Endothelial cell (in vitro differentiated cells): ENCODE measurements around the gene PSMG3. TPM values are rescaled to one million over a fixed set of nuclear protein-coding genes. Genes with fewer than 3 reads are reported as not detected.

Experiments used
- DNase-seq: peaks from one replicate; pipeline ENCODE4 v3.0.0; 2021; ENCODE audit warnings: low spot score
- H3K27ac Mint-ChIP-seq: one replicate; pipeline ENCODE4 v1.8.0; 2021; ENCODE audit warnings: mixed read lengths, inconsistent platforms; ENCODE audit not compliant: unreplicated experiment
- H3K27me3 Mint-ChIP-seq: one replicate; pipeline ENCODE4 v1.8.0; 2021; ENCODE audit warnings: mild to moderate bottlenecking, moderate library complexity, mixed read lengths, inconsistent platforms; ENCODE audit not compliant: unreplicated experiment
- H3K36me3 Mint-ChIP-seq: one replicate; pipeline ENCODE4 v1.8.0; 2021; ENCODE audit warnings: mild to moderate bottlenecking, low read depth, mixed read lengths, inconsistent platforms; ENCODE audit not compliant: unreplicated experiment
- H3K4me1 Mint-ChIP-seq: one replicate; pipeline ENCODE4 v1.8.0; 2021; ENCODE audit warnings: mild to moderate bottlenecking, mixed read lengths, inconsistent platforms; ENCODE audit not compliant: unreplicated experiment
- H3K4me3 Mint-ChIP-seq: one replicate; pipeline ENCODE4 v1.8.0; 2021; ENCODE audit warnings: mild to moderate bottlenecking, mixed read lengths, inconsistent platforms; ENCODE audit not compliant: unreplicated experiment
- H3K9me3 Mint-ChIP-seq: one replicate; pipeline ENCODE4 v1.8.0; 2021; ENCODE audit warnings: mixed read lengths, inconsistent platforms; ENCODE audit not compliant: unreplicated experiment
- total RNA-seq: library from RNA; stranded (reverse); fragmentation: NEBNext Ultra II Directional; extraction: Animal tissue kit (Norgen Biotek cat#: 25700); gene quantifications from one replicate; pipeline ENCODE4 v1.2.1, GENCODE V29; 2021; ENCODE audit not compliant: unreplicated experiment
- TF ChIP-seq, protein P1 (sequence below): fragments of 200-600 bp; sonication (generic); IDR thresholded peaks from one replicate; pipeline ENCODE4 v1.5.0; 2021; ENCODE audit warnings: antibody characterized with exemption; ENCODE audit not compliant: unreplicated experiment

Gene PSMG3
- total RNA-seq, 1 donor from 2014 or later: 20.3 TPM

DNA sequence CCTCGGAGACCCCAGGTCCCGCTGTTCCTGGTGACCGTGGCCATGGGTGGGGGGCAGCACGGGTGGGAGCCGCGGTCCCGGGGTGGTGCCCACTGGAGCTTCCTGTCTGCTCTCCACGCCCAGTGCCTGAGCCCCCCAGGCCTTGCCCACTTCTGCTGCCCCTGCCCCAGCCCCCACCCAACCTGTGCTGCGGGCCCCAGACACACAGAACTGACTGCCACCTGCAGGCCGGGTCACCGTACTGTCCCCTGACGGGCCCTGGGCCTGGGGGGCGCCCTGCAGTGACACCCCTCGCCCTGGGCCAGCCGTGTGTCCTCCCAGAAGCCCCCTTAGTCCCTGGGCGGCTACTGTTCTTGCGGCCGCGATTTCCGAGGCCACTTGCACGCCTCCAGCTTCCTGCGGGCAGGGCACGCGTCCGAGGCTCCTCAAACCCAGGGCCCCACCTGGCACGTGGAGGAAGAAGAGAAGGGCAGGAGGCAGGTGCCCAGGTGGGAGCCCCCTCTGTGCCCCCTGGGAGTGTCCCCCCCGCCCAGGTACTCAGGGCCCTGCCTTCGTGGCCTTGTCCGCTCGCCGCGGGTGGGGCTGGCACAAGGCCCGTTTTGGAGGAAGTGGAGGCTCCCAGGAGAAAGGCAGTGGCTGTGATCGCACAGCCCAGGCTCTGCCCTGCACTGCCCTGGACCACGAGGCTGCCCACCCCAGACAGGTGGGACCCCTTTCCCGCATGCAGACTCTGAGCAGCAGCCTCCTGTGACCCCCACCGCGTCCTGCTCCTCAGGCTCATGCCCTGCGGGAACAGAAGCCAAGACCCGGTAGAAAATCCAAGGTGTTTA is 24.2 kb downstream of the PSMG3 start:
- Mint-ChIP-seq H3K27me3 (peaks cover 1% of the 10 kb centered on the region), H3K27ac (no peak overlapping the region), H3K9me3 (no peaks in the 10 kb centered on the region), H3K4me1 (no peaks in the 10 kb centered on the region), H3K36me3 (no peaks in the 10 kb centered on the region), H3K4me3 (no peak overlapping the region)
- DNase-seq: no peak
- TF ChIP-seq, protein P1, sequence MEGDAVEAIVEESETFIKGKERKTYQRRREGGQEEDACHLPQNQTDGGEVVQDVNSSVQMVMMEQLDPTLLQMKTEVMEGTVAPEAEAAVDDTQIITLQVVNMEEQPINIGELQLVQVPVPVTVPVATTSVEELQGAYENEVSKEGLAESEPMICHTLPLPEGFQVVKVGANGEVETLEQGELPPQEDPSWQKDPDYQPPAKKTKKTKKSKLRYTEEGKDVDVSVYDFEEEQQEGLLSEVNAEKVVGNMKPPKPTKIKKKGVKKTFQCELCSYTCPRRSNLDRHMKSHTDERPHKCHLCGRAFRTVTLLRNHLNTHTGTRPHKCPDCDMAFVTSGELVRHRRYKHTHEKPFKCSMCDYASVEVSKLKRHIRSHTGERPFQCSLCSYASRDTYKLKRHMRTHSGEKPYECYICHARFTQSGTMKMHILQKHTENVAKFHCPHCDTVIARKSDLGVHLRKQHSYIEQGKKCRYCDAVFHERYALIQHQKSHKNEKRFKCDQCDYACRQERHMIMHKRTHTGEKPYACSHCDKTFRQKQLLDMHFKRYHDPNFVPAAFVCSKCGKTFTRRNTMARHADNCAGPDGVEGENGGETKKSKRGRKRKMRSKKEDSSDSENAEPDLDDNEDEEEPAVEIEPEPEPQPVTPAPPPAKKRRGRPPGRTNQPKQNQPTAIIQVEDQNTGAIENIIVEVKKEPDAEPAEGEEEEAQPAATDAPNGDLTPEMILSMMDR: no peak

DNA sequence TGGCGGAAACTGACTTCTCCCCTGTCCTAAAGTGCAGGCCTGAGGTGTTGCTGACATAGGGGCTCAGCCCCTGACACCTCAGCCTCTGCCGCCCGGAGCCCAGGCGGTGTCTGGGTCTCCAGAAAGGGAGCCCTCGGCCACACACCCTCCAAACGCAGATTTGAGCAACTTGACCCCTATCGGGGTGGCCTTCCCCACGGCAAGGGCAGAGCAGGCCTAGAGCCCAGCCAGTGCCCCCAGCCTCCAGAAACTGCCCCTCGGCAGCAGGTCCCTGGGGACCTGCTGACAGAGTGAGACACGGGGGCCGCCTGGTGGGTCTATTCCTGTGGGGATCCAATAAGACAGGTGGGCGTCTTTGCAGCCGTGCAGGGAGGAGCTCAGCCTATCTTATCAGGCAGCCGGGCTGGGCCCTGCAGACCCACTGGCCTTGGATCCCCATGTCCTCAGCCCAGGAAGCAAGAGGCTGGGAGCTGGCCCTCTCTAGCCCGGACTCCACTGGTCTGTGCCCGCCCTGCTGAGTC is 24.9 kb downstream of the PSMG3 start:
- DNase-seq: no peak
- Mint-ChIP-seq H3K27me3 (peaks cover 1% of the 10 kb centered on the region), H3K27ac (no peak overlapping the region), H3K4me1 (no peaks in the 10 kb centered on the region), H3K36me3 (no peaks in the 10 kb centered on the region), H3K4me3 (no peak overlapping the region), H3K9me3 (no peaks in the 10 kb centered on the region)
- TF ChIP-seq, protein P1: no peak

DNA sequence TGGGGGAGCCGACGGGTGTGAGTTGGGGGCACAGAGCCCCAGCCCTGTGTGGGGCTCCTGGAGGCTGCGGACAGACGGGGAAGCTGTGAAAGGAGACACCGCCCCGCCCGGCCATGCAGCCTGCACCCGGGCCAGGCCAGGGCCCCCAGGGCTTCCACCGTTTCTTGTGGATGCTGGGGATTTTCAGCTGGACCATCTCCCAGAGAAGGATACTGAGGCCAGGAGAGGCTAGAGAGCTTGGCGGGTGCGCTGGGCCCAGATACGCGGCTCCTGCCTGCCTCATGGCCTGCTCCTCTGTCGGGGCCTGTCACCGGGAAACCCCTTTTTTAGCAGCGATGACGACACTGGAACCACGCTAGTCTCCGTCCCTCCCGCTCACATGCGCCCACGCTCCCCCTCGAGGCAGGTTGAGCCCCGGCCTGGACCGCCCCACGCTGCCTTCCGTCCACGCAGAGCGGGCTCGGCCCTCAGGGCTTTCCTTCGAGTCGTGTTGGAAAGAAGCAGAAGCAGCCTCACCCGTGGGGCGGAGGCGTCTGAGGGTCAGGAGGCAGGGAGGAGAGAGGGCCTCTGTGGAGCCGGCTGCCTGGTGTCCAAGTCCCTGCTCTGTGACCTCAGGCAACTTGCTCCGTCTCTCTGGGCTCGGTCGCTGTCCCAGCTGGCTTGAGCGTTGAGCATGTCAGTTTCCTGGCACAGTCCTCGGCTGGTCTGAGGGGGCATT is 25.5 kb downstream of the PSMG3 start:
- DNase-seq: no peak
- peaks cover 1% of the 10 kb centered on the region for H3K27me3 Mint-ChIP-seq
- no peaks in the 10 kb centered on the region for H3K9me3 Mint-ChIP-seq
- TF ChIP-seq, protein P1: no peak
- H3K4me3 Mint-ChIP-seq: no peak overlapping the region
- H3K27ac Mint-ChIP-seq: no peak overlapping the region
- H3K4me1 Mint-ChIP-seq: no peaks in the 10 kb centered on the region
- no peaks in the 10 kb centered on the region for H3K36me3 Mint-ChIP-seq

DNA sequence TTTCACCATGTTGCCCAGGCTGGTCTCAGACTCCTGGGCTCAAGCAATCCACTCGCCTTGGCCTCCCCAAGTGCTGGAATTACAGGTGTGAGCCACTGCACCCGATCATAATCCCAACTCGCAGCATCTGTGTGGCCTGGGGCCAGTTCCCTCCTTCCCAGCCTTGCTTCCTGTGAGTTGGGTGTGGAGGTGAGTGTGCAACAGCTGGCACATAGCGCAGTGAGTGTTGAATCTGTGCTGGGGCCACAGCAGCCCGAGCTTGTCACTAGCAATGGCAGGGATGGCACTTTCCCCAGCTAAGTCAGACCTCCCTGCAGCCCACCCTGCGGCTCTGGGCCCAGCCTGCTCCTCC is 26.0 kb downstream of the PSMG3 start:
- Mint-ChIP-seq H3K27me3 (peaks cover 1% of the 10 kb centered on the region), H3K4me3 (no peak overlapping the region), H3K9me3 (no peaks in the 10 kb centered on the region), H3K4me1 (no peaks in the 10 kb centered on the region), H3K36me3 (no peaks in the 10 kb centered on the region), H3K27ac (no peak overlapping the region)
- no peak for DNase-seq
- TF ChIP-seq, protein P1: no peak
